Heart right ventricle (tissue), 16 donors: ENCODE data around the gene KAT2A. TPM values are rescaled to one million over a fixed set of nuclear protein-coding genes. Genes with fewer than 3 reads are reported as not detected.

Source experiments
- ATAC-seq, 8 donors: fragments of 200-7000 bp; cut with Tn5 transposase; one replicate each; pipeline ENCODE4 v1.9.1; 2020; ENCODE audit warnings: mild to moderate bottlenecking in 8 of 8, moderate library complexity in 8 of 8, moderate number of reproducible peaks in 1 of 8
- DNase-seq, 2 donors: peaks; one replicate each; pipeline ENCODE4 v3.0.0-alpha.2; 2020
- H3K27ac ChIP-seq, 10 donors: fragments of 200-600 bp; sonication (generic) in 2 of 10; one replicate each; pipeline versions ENCODE4 v1.5.0 to v1.8.0; 2020 to 2022; ENCODE audit warnings: mild to moderate bottlenecking in 3 of 10
- H3K27me3 ChIP-seq, 7 donors: fragments of 200-600 bp; one replicate each; pipeline ENCODE4 v1.8.0; 2021 to 2022; ENCODE audit warnings: mild to moderate bottlenecking in 2 of 7
- H3K36me3 ChIP-seq, 9 donors: fragments of 200-600 bp; sonication (generic) in 1 of 9; one replicate each; pipeline versions ENCODE4 v1.5.0 to v1.8.0; 2020 to 2022; ENCODE audit warnings: mild to moderate bottlenecking in 2 of 9
- H3K4me1 ChIP-seq, 9 donors: fragments of 200-600 bp; sonication (generic) in 1 of 9; one replicate each; pipeline versions ENCODE4 v1.5.0 to v1.8.0; 2020 to 2022; ENCODE audit warnings: mild to moderate bottlenecking in 4 of 9
- H3K4me3 ChIP-seq, 10 donors: fragments of 200-600 bp; sonication (generic) in 2 of 10; one replicate each; pipeline versions ENCODE4 v1.5.0 to v1.8.0; 2020 to 2022; ENCODE audit warnings: mild to moderate bottlenecking in 7 of 10, moderate library complexity in 2 of 10
- H3K9me3 ChIP-seq, 11 donors: fragments of 200-600 bp in 10 of 11; sonication (generic) in 2 of 11; one replicate each; pipeline versions ENCODE4 v1.5.0 to v1.8.0; 2013 to 2022; ENCODE audit warnings: mild to moderate bottlenecking in 2 of 11, control low read depth in 1 of 11, moderate library complexity in 1 of 11
- CTCF ChIP-seq, 9 donors: fragments of 200-600 bp; sonication (generic) in 2 of 9; IDR thresholded peaks; one replicate each; pipeline versions ENCODE4 v1.5.0 to v1.8.0; 2021 to 2022; ENCODE audit warnings: antibody characterized with exemption in 9 of 9, mild to moderate bottlenecking in 5 of 9, moderate library complexity in 1 of 9
- WGBS, 2 donors: extraction: QIAGEN DNeasy Blood & Tissue Kit; methylation state at CpG; one replicate each; pipeline ENCODE4 v1.1.7; 2013; ENCODE audit warnings: inconsistent platforms in 1 of 2; 5-methylcytosine and 5-hydroxymethylcytosine counted together
- intact Hi-C, 10 donors: fragments of 100-400 bp; cut with DNase I; formaldehyde crosslinking; loops; one replicate each; pipeline versions ENCODE4 v1.11.1 to v1.14.2; 2022
- long read RNA-seq, 3 donors: library from polyadenylated mRNA; unstranded; transcript quantifications; one replicate each; pipeline ENCODE4 v2.0.0, GENCODE V29; 2020 to 2021
- polyA plus RNA-seq, 2 donors: library from polyadenylated mRNA; stranded (reverse); fragments of 200-250 nt; gene quantifications; one replicate each; pipeline ENCODE4 v1.2.3, GENCODE V29; 2013
- total RNA-seq, 10 donors: library from RNA; stranded (reverse); fragmentation: NEBNext Ultra II Directional in 3 of 10; extraction: Animal tissue kit (Norgen Biotek cat#: 25700) in 3 of 10; gene quantifications; one replicate each; pipeline versions ENCODE4 v1.2.1 to v1.2.4, GENCODE V29; 2021 to 2023
- donor health status: Arrhythmogenic right ventricular cardiomyopathy.
- donor health status: ischemic (EF 13 %, LVEDD 7.1; RV severe dilation, severe dysfunction).
- donor health status: healthy with polysubstance abuse.
- donor health status: DM: no; HTN: yes; CAD: no.
- donor health status: DM: no; HTN: no; CAD: no.
- donor health status: ischemic (EF 25% LVEDD 6.9; RV normal size, moderate dysfunction).
- donor health status: ischemic (EF 25% LVEDD 5.7; RV mildly dilated, moderate dysfunction).
- donor health status: healthy.
- donor health status: DM: yes; HTN: yes; CAD: no.
- donor health status: Ischemic cardiomyopathy.
- donor health status: ischemic (EF 35%, LVEDD 5.7; RV mildly dilated, moderate dysfunction).
- donor health status: nonischemic (EF 11% LVEDD 7.7; RV severe dilation, severe dysfunction).
- donor health status: DM: yes; HTN: yes; CAD: no.
- donor health status: PGD.
- donor health status: ischemic (EF 29% LVEDD 5.4; RV normal size, mild dysfunction).
- donor health status: nonischemic (EF 23%, LVEDD 6.1; RV moderate dilation, normal function).

KAT2A gene
- total RNA-seq = 10 to 100 TPM in 9 of 10 donors, 1 to 10 TPM in 1; 9.3 to 29.7 (median 13.3) TPM
- 100 to 1,000 TPM in 1 of 2 donors, 10 to 100 TPM in 1; 20.6 to 118 TPM for polyA plus RNA-seq
- long read RNA-seq, donor 1, transcript KAT2A-202 (18 exons, 2,990 nt) = major isoform, 8 of 28 reads
- long read RNA-seq, donor 1, partial matches to known transcripts = 13 of 28 reads
- long read RNA-seq, donor 1, other reads (novel, unspliced or antisense) = 6 of 28 reads
- long read RNA-seq, donor 2, transcript KAT2A-202 (18 exons, 2,990 nt) = major isoform, 5 of 23 reads
- long read RNA-seq, donor 2, partial matches to known transcripts = 11 of 23 reads
- long read RNA-seq, donor 2, other reads (novel, unspliced or antisense) = 5 of 23 reads
- long read RNA-seq, donor 3, partial matches to known transcripts = 23 of 30 reads
- long read RNA-seq, donor 3, other reads (novel, unspliced or antisense) = 4 of 30 reads

- Histone ChIP-seq H3K27ac (peak within 1 kb of the TSS in 9 of 10 donors; percentile 68 to 84 (median 75)), H3K4me1 (peaks cover 5 to 47% (median 22%) of the 10 kb centered on the region in 9 donors), H3K27me3 (no peaks in the 10 kb centered on the region), H3K36me3 (peaks cover 0 to 56% (median 10%) of the 10 kb centered on the region in 9 donors), H3K9me3 (no peaks in the 10 kb centered on the region), H3K4me3 (peak within 1 kb of the TSS; percentile 77 to 94 (median 82))
- no peak for TF ChIP-seq CTCF (IDR thresholded peaks at IDR 0.05)
- DNase-seq (peak; percentile 80 to 86), ATAC-seq (peak; percentile 87 to 94 (median 92))
- 7 to 9% methylated on average over 51 to 57 of the region's 57 CpGs for WGBS, 2 donors
- intact Hi-C loops = loop anchor here in 3 of 10 donors (5.0 to 10.0 kb wide), 3 partner anchors 61 to 401 kb away; partner anchors contain the start of gene KCNH4 (in 2 of the 3)
Observed at GRCh38 chr17:42120770-42121769, at the start of gene KAT2A. KAT2A (minus strand) TSS chr17:42121367; CDS start chr17:42121304, 63 bp downstream.

- no peaks in the 10 kb centered on the region for H3K9me3 ChIP-seq
- no peaks in the 10 kb centered on the region for H3K4me1 ChIP-seq
- no peak for TF ChIP-seq CTCF (IDR thresholded peaks at IDR 0.05)
- no peaks in the 10 kb centered on the region for H3K36me3 ChIP-seq
- 92 to 94% methylated on average over 29 of the region's 29 CpGs for WGBS, 2 donors
- no peak for ATAC-seq
- intact Hi-C loops = no loop called here
- H3K27me3 ChIP-seq = no peaks in the 10 kb centered on the region
- no peak for DNase-seq
- no peak overlapping the region for H3K4me3 ChIP-seq
- no peak overlapping the region for H3K27ac ChIP-seq
Observed at GRCh38 chr17:42169351-42169750, 48.2 kb upstream of the KAT2A start.

- WGBS, 2 donors = 90% methylated on average over 8 of the region's 8 CpGs
- no peaks in the 10 kb centered on the region for H3K4me1 ChIP-seq
- no peak overlapping the region for H3K27ac ChIP-seq
- DNase-seq (no peak), ATAC-seq (no peak)
- H3K27me3 ChIP-seq = no peaks in the 10 kb centered on the region
- no peaks in the 10 kb centered on the region for H3K36me3 ChIP-seq
- no peak for TF ChIP-seq CTCF (IDR thresholded peaks at IDR 0.05)
- H3K4me3 ChIP-seq = no peak overlapping the region
- intact Hi-C loops = no loop called here
- H3K9me3 ChIP-seq = no peaks in the 10 kb centered on the region
Observed at GRCh38 chr17:42167807-42168206, 46.6 kb upstream of the KAT2A start.

GRCh38 chr17:42166196-42166763, 45.1 kb upstream of the KAT2A start:
- ATAC-seq = no peak
- intact Hi-C loops = no loop called here

More at GRCh38 chr17:42166196-42166763, 45.1 kb upstream of the KAT2A start:
- no peaks in the 10 kb centered on the region for H3K27me3 ChIP-seq
- H3K4me3 ChIP-seq = no peak overlapping the region
- 89 to 91% methylated on average over 19 of the region's 19 CpGs for WGBS, 2 donors
- H3K36me3 ChIP-seq = no peaks in the 10 kb centered on the region
- no peak for DNase-seq
- H3K4me1 ChIP-seq = peaks cover 0 to 10% (median 0%) of the 10 kb centered on the region in 9 donors
- TF ChIP-seq CTCF (IDR thresholded peaks at IDR 0.05) = no peak
- H3K9me3 ChIP-seq = no peaks in the 10 kb centered on the region
- H3K27ac ChIP-seq = no peak overlapping the region
